ENCODE results near the gene LINC01488.

LINC01488 gene

GRCh38 chr11:69504576-69505335, 23.3 kb downstream of the LINC01488 start:
- H3K4me1 ChIP-seq (ENCODE audit: control insufficient read depth, insufficient read depth, low read depth, low read length), result peaks cover 12% of the 10 kb centered on the region
- H3K4me2 ChIP-seq (ENCODE audit: low read length, poor library complexity, severe bottlenecking), result no peak overlapping the region
- H3K4me3 ChIP-seq (ENCODE audit: insufficient read depth in 1 of 2, low read depth in 1 of 2, low read length in 2 of 2), result no peak overlapping the region
- no peak overlapping the region for H3K14ac ChIP-seq (ENCODE audit: low read length in 2 of 2)
- no peak overlapping the region for H3K9ac ChIP-seq (ENCODE audit: low read length)
- no peak overlapping the region for H2BK120ac ChIP-seq (ENCODE audit: low read depth, low read length)
- no peak overlapping the region for H2BK5ac ChIP-seq (ENCODE audit: low read depth, low read length, poor library complexity, severe bottlenecking)
- H3K23ac ChIP-seq (ENCODE audit: low read length in 2 of 2), result no peak overlapping the region
- peak overlapping the region; percentile 7 for H4K8ac ChIP-seq (ENCODE audit: low read length)
- H3K79me1 ChIP-seq (replicated peaks; ENCODE audit: low read length, poor library complexity, severe bottlenecking), result no peaks in the 10 kb centered on the region
- H2BK15ac ChIP-seq (ENCODE audit: low read depth, poor library complexity, severe bottlenecking), result no peak overlapping the region
- no peak overlapping the region for H2AK5ac ChIP-seq (ENCODE audit: low read length, severe bottlenecking)
- no peak for DNase-seq
- H3K4ac ChIP-seq (ENCODE audit: low read depth in 1 of 2, low read length in 2 of 2), result no peak overlapping the region
- peaks cover 9% of the 10 kb centered on the region for H3K9me3 ChIP-seq (ENCODE audit: control insufficient read depth, low read length)
- H3K27ac ChIP-seq (ENCODE audit: low read length, poor library complexity, severe bottlenecking), result no peak overlapping the region
- WGBS, result 92% methylated on average over 8 of the region's 10 CpGs
- H4K91ac ChIP-seq (ENCODE audit: low read length), result peak overlapping the region; percentile 43
- H3K18ac ChIP-seq (ENCODE audit: low read depth in 1 of 2, low read length in 2 of 2), result no peak overlapping the region
- no peak overlapping the region for H2BK12ac ChIP-seq (ENCODE audit: low read length in 2 of 2)
- H2AFZ ChIP-seq (ENCODE audit: low read depth, low read length), result no peak overlapping the region
- peaks cover 0 to 11% of the 10 kb centered on the region in 2 experiments for H3K27me3 ChIP-seq (ENCODE audit: control insufficient read depth in 1 of 2, insufficient read depth in 1 of 2, low read length in 2 of 2)
- no peaks in the 10 kb centered on the region for H3K36me3 ChIP-seq (ENCODE audit: control insufficient read depth in 1 of 2, insufficient read depth in 2 of 2, low read depth in 1 of 2, low read length in 2 of 2)

- H2BK12ac ChIP-seq (ENCODE audit: low read length in 2 of 2), result no peak overlapping the region
- H3K14ac ChIP-seq (ENCODE audit: low read length in 2 of 2), result no peak overlapping the region
- H3K4me2 ChIP-seq (ENCODE audit: low read length, poor library complexity, severe bottlenecking), result no peak overlapping the region
- no peak overlapping the region for H2BK120ac ChIP-seq (ENCODE audit: low read depth, low read length)
- no peak overlapping the region for H4K8ac ChIP-seq (ENCODE audit: low read length)
- peaks cover 12% of the 10 kb centered on the region for H3K4me1 ChIP-seq (ENCODE audit: control insufficient read depth, insufficient read depth, low read depth, low read length)
- no peak for DNase-seq
- H2BK5ac ChIP-seq (ENCODE audit: low read depth, low read length, poor library complexity, severe bottlenecking), result no peak overlapping the region
- no peak overlapping the region for H3K27ac ChIP-seq (ENCODE audit: low read length, poor library complexity, severe bottlenecking)
- no peak overlapping the region for H2AFZ ChIP-seq (ENCODE audit: low read depth, low read length)
- no peaks in the 10 kb centered on the region for H3K79me1 ChIP-seq (replicated peaks; ENCODE audit: low read length, poor library complexity, severe bottlenecking)
- no peak overlapping the region for H3K18ac ChIP-seq (ENCODE audit: low read depth in 1 of 2, low read length in 2 of 2)
- no peaks in the 10 kb centered on the region for H3K36me3 ChIP-seq (ENCODE audit: control insufficient read depth in 1 of 2, insufficient read depth in 2 of 2, low read depth in 1 of 2, low read length in 2 of 2)
- H3K4ac ChIP-seq (ENCODE audit: low read depth in 1 of 2, low read length in 2 of 2), result no peak overlapping the region
- no peak overlapping the region for H4K91ac ChIP-seq (ENCODE audit: low read length)
- H2AK5ac ChIP-seq (ENCODE audit: low read length, severe bottlenecking), result no peak overlapping the region
- no peak overlapping the region for H3K23ac ChIP-seq (ENCODE audit: low read length in 2 of 2)
- H2BK15ac ChIP-seq (ENCODE audit: low read depth, poor library complexity, severe bottlenecking), result no peak overlapping the region
- WGBS, result 21% methylated on average over 3 of the region's 5 CpGs
- no peak overlapping the region for H3K4me3 ChIP-seq (ENCODE audit: insufficient read depth in 1 of 2, low read depth in 1 of 2, low read length in 2 of 2)
- peaks cover 9% of the 10 kb centered on the region for H3K9me3 ChIP-seq (ENCODE audit: control insufficient read depth, low read length)
- H3K9ac ChIP-seq (ENCODE audit: low read length), result no peak overlapping the region
- peaks cover 0 to 7% of the 10 kb centered on the region in 2 experiments for H3K27me3 ChIP-seq (ENCODE audit: control insufficient read depth in 1 of 2, insufficient read depth in 1 of 2, low read length in 2 of 2)
Observed at GRCh38 chr11:69508974-69509373, 27.5 kb downstream of the LINC01488 start.

GRCh38 chr11:69509381-69509780, 27.9 kb downstream of the LINC01488 start:
- 96% methylated on average over 7 of the region's 7 CpGs for WGBS
- Histone ChIP-seq H3K36me3 (ENCODE audit: control insufficient read depth in 1 of 2, insufficient read depth in 2 of 2, low read depth in 1 of 2, low read length in 2 of 2) (no peaks in the 10 kb centered on the region), H3K27ac (ENCODE audit: low read length, poor library complexity, severe bottlenecking) (no peak overlapping the region), H2BK15ac (ENCODE audit: low read depth, poor library complexity, severe bottlenecking) (peak overlapping the region; percentile 30), H2BK5ac (ENCODE audit: low read depth, low read length, poor library complexity, severe bottlenecking) (no peak overlapping the region), H3K4me3 (ENCODE audit: insufficient read depth in 1 of 2, low read depth in 1 of 2, low read length in 2 of 2) (no peak overlapping the region), H3K4me1 (ENCODE audit: control insufficient read depth, insufficient read depth, low read depth, low read length) (peaks cover 12% of the 10 kb centered on the region), H2BK120ac (ENCODE audit: low read depth, low read length) (no peak overlapping the region), H3K27me3 (ENCODE audit: control insufficient read depth in 1 of 2, insufficient read depth in 1 of 2, low read length in 2 of 2) (peaks cover 0 to 7% of the 10 kb centered on the region in 2 experiments), H2AK5ac (ENCODE audit: low read length, severe bottlenecking) (no peak overlapping the region), H3K9ac (ENCODE audit: low read length) (no peak overlapping the region), H2AFZ (ENCODE audit: low read depth, low read length) (no peak overlapping the region), H3K23ac (ENCODE audit: low read length in 2 of 2) (no peak overlapping the region), H3K79me1 (replicated peaks; ENCODE audit: low read length, poor library complexity, severe bottlenecking) (no peaks in the 10 kb centered on the region), H3K4me2 (ENCODE audit: low read length, poor library complexity, severe bottlenecking) (no peak overlapping the region), H3K9me3 (ENCODE audit: control insufficient read depth, low read length) (peaks cover 9% of the 10 kb centered on the region), H4K8ac (ENCODE audit: low read length) (no peak overlapping the region), H3K14ac (ENCODE audit: low read length in 2 of 2) (peak overlapping the region in 1 of 2 experiments; percentile 21), H2BK12ac (ENCODE audit: low read length in 2 of 2) (peak overlapping the region; percentile 21 to 70), H4K91ac (ENCODE audit: low read length) (peak overlapping the region; percentile 6), H3K18ac (ENCODE audit: low read depth in 1 of 2, low read length in 2 of 2) (no peak overlapping the region), H3K4ac (ENCODE audit: low read depth in 1 of 2, low read length in 2 of 2) (no peak overlapping the region)
- DNase-seq, result no peak

- Histone ChIP-seq H2BK120ac (ENCODE audit: low read depth, low read length) (no peak overlapping the region), H3K4me1 (ENCODE audit: control insufficient read depth, insufficient read depth, low read depth, low read length) (peaks cover 12% of the 10 kb centered on the region), H3K79me1 (replicated peaks; ENCODE audit: low read length, poor library complexity, severe bottlenecking) (no peaks in the 10 kb centered on the region), H3K23ac (ENCODE audit: low read length in 2 of 2) (no peak overlapping the region), H3K4me2 (ENCODE audit: low read length, poor library complexity, severe bottlenecking) (no peak overlapping the region), H4K8ac (ENCODE audit: low read length) (peak overlapping the region; percentile 12), H3K18ac (ENCODE audit: low read depth in 1 of 2, low read length in 2 of 2) (peak overlapping the region in 1 of 2 experiments; percentile 37), H3K27ac (ENCODE audit: low read length, poor library complexity, severe bottlenecking) (no peak overlapping the region), H3K36me3 (ENCODE audit: control insufficient read depth in 1 of 2, insufficient read depth in 2 of 2, low read depth in 1 of 2, low read length in 2 of 2) (no peaks in the 10 kb centered on the region), H4K91ac (ENCODE audit: low read length) (no peak overlapping the region), H3K14ac (ENCODE audit: low read length in 2 of 2) (peak overlapping the region in 1 of 2 experiments; percentile 3), H2BK5ac (ENCODE audit: low read depth, low read length, poor library complexity, severe bottlenecking) (no peak overlapping the region), H2AFZ (ENCODE audit: low read depth, low read length) (no peak overlapping the region), H3K4ac (ENCODE audit: low read depth in 1 of 2, low read length in 2 of 2) (no peak overlapping the region), H3K9ac (ENCODE audit: low read length) (no peak overlapping the region), H3K4me3 (ENCODE audit: insufficient read depth in 1 of 2, low read depth in 1 of 2, low read length in 2 of 2) (peak overlapping the region in 1 of 2 experiments; percentile 44), H3K27me3 (ENCODE audit: control insufficient read depth in 1 of 2, insufficient read depth in 1 of 2, low read length in 2 of 2) (peaks cover 0 to 7% of the 10 kb centered on the region in 2 experiments), H2AK5ac (ENCODE audit: low read length, severe bottlenecking) (no peak overlapping the region), H2BK15ac (ENCODE audit: low read depth, poor library complexity, severe bottlenecking) (no peak overlapping the region), H3K9me3 (ENCODE audit: control insufficient read depth, low read length) (peaks cover 9% of the 10 kb centered on the region), H2BK12ac (ENCODE audit: low read length in 2 of 2) (peak overlapping the region in 1 of 2 experiments; percentile 32)
- WGBS, result 96% methylated on average over 10 of the region's 10 CpGs
- DNase-seq, result no peak
Observed at GRCh38 chr11:69509846-69510390, 28.5 kb downstream of the LINC01488 start.
